NCI-H460 (cell line): ENCODE measurements around the gene SMAD6. TPM values are rescaled to one million over a fixed set of nuclear protein-coding genes. Genes with fewer than 3 reads are reported as not detected.
"Not testable (repeated sequence)": the region's sequence is repeated elsewhere in the genome, so short reads cannot be mapped to it uniquely, and the experiment has no call there.

Experiments
- DNase-seq: peaks from one replicate; pipeline ENCODE4 v3.0.0-alpha.2; 2016; ENCODE audit warnings: low read depth; ENCODE audit errors: extremely low read depth
- total RNA-seq: library from RNA; depleted of rRNA; stranded (reverse); fragments of >200 nt; shearing (Covaris generic); gene quantifications from 2 replicates; pipeline ENCODE4 v1.2.3, GENCODE V29; 2014

SMAD6 gene
- total RNA-seq, 1 experiment from 2014 or later: 4.0 TPM

DNA sequence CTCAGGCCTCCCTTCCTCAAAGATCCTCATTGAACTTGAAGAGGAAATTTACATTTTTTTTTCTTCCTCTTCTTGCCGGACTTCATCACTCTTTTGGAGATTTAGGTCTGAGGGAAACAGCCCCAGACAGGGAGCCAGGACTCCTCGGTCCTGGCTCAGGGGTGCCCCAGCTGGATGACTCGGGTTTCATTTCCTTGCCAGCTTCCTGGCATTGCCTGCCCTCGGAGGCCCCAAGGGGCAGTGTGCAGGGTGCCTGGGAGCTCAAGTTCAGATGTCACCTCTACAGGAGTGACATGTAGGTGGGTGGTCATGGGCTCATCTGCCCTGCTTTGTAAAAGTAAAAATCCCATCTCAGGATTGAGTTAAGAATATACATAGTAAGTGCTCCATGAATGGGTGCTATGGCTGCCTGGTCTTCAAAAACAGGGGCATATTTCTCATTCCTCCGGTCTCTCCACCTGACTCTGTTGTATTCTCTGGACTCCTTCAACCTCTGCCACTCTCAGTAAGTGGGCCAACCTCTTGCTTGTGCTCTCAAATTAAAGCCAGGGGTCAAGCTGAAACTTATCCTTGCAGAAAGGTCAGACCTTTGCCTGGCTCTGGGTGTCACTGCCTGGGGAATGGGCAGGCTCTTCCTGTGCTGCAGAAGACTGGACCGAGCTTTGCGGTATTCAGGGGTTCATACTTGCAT, 51.8 kb downstream of the SMAD6 start:
- DNase-seq: no peak

DNA sequence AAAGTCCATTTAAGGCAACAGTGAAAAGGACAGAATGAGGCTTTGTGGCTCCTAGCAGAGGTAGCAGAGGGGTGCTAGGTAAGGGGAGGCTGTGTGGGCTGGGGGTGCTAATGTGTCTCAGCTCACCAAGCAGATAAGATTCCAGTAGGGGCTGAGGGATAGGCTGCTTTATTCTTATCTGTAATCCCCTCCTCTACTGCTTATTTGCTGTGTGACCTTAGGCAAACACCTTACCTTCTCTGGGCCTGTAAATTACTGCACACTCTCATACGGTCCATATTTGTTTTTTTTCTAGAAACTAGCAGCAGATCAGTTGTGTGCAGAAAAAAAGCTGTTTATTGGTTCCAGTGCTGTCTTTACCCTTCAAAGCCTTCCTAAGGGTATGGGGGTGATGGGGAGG, 52.8 kb downstream of the SMAD6 start:
- DNase-seq: no peak

DNA sequence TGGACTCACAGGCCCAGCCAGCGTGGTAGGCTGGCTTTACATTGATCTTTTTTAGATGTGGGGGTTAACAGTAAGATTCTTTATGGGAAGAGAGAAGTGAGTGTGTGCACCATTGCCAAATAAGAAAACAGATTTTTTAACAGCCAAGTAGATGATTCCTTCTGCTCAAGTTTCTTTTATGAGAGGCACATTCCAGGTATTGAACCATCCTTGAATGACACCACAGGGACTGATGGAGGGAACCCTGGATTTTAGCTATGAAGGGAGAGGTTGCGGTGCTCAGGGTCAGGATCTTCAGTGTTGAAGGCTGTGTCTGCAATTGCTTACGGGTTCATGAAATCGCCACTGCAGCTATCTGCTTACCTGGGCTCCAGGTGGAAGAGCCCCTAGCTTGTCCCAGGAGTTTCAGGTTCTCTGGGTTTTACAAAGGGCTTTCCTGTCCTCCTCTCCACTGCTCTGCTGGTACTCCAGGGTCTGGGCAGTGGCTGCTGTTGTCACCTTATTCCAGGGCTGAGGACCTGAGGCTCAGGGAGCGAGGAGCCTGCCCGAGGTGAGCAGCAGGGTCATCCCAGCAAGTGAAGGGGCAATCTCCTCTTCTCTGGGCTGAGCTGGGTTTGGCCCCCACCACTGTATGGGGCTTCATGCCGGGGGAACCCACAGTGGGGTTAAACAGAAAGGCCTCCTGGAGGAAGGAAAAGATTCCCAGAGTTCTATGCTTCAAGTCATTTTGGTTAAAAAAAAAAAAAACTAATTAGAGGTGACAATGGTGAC, 53.4 kb downstream of the SMAD6 start:
- DNase-seq: no peak

DNA sequence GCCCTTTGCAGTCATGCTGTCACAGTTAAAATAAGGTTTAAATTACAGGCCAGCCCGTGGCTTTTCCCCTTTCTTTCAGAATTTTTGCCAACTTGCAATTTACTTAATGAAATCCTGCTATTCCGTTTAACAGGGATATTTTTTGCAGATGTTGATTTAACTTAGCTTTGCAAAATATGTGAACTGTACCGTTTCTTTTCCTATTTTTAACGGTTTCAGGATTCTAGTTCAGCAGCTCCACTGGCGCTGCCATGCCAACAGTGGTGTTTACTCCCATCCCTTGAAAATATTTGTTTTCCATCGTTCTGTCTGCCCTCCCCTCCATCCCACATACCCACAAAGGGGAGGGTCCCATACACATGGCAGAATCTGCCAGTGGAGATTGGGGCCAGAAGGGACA, 54.3 kb downstream of the SMAD6 start:
- no peak for DNase-seq

DNA sequence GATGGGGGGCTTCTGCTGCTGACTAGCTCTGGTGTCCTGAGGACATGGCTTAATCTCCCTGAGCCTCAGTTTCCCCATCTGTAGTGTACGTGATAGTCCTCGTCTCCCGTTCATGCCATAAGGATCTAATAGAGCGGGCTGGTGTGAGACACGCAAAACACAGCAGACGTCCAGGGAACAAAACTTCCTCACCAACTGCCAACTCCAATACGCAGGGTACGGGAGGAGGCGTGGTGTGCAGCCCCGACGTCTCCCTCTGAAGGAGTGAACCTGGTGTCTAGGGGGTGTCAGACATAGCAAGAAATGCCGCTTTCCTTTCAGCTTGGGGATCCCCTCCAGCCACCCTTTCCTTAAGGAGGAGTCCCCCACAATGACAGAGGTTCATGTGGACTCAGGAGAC, 55.0 kb downstream of the SMAD6 start:
- no peak for DNase-seq

DNA sequence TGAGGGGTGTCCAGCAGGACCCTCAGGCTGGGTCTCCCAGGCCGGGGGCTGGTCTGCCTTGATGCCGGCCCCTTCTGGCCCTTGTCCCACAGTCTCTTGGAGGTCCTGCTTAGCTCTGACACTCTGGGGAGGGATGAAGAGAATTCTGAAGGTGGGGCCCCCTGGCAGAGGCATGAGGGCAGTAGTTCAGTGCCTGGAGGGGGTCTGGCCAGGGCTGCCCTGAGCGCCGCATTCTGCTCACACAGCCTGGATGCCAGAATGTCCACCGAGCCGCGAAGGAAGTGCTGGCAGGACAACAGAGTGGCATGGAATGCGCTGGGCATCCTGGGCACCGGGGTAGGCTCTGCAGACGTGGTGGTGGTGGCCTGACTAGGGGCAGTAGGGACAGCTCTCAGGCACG, 55.5 kb downstream of the SMAD6 start:
- no peak for DNase-seq

DNA sequence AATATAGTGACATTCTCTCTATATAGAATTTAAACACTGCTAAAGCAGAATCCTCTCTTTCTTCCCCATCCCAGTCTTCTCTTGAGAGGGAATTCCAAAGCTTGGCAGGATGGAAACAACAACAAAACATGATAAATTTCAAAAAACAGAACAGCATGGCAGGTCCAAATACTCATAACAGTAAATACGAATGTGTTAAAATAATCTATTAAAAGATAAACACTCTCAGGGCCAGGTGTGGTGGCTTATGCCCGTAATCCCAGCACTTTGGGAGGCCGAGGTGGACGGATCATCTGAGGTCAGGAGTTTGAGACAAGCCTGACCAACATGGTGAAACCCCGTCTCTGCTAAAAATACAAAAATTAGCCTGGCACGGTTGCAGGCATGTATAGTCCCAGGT, 56.2 kb downstream of the SMAD6 start:
- DNase-seq: not testable (repeated sequence)

DNA sequence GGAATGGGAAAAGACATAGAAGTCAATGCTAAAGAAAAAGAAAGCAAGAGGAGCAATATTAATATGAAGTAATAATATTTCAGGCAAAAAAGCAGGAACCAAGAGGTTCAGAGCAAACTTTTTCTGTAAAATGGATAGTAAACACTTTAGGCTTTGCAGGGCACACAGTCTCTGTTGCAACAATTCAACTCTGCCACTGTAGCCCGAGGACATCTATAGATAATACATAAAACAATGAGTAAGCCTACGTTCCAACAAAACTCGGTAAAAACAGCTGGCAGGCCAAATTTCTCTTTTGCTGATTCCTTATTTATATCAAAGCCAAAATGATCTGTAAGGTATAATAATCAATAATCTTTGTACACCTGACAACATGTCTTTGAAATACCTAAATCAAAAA, 56.8 kb downstream of the SMAD6 start:
- DNase-seq: no peak

DNA sequence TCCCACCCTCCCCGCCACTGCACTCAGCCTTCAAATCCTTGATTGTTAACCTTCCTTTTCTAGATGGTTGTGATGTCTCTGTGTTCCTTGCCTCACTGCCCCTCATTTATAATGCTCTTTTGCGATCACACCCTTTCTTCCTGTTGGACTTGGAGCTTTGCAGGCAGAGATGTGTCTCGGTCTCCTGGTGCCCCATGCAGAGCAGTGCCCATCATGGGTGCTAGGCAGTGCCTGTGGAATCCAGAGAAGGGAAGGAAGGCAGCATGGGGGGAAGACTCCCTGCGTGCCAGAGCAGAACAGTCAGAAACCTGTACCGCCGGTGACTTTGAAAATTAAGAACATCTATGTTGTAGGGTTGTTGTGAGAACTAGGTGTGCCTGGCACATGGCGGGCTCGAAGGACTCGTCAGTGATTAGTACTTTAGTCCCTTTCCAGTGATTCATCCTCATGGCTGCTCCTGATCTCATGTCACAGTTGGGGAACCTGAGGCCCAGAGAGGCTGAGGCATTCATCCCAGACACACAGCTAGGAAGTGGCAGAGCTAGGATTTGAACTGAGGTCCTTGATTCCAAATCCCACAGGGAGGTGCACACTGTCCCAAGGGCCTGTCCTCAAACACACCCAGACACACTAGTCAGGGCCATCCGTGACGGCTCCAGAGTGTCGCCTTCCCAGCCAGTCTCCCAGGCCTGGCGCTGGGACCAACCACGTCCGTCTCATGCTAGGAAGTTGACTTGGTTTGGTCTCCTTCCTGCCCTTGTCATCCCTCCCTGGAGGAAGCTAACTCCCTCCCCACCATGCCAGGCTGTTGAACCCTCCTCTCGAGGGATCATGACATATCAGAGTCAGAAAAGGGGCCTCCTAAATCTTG, 58.3 kb downstream of the SMAD6 start:
- DNase-seq: no peak

DNA sequence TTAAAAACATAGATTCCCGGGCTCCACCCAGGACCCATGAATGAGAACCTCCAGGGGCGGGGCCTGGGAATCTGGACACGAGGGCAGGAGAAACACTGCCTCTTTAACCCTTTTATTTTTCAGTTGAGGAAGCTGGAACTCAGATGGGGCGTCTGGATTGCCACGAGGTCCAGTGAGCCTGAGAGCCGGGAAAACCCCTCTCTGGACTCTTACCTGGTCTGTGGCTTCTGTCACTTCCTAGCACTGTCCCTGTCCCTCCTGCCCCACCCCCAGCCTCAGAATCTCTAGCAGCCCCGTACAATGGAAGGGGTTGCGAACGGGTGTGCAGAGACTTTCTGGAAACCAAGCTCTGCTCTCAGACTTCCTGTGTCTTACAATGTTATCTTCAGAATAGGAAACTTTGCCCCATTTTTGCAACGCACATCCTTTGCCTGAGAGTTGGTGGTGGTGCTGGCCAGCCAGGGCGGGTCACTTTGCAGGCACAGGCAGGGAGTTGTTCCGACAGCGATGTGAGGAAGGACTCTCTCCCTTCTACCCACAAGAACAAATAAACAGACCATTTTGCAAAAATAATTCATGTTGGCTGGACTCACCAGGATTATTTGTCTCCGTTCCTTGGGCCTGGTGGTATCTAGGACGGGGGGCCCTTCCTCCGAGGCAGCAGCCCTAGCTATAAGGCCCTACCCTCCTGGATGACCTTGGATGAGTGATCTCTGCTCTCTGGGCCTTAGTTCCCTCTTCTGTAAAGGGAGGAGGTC, 59.1 kb downstream of the SMAD6 start:
- DNase-seq: no peak

DNA sequence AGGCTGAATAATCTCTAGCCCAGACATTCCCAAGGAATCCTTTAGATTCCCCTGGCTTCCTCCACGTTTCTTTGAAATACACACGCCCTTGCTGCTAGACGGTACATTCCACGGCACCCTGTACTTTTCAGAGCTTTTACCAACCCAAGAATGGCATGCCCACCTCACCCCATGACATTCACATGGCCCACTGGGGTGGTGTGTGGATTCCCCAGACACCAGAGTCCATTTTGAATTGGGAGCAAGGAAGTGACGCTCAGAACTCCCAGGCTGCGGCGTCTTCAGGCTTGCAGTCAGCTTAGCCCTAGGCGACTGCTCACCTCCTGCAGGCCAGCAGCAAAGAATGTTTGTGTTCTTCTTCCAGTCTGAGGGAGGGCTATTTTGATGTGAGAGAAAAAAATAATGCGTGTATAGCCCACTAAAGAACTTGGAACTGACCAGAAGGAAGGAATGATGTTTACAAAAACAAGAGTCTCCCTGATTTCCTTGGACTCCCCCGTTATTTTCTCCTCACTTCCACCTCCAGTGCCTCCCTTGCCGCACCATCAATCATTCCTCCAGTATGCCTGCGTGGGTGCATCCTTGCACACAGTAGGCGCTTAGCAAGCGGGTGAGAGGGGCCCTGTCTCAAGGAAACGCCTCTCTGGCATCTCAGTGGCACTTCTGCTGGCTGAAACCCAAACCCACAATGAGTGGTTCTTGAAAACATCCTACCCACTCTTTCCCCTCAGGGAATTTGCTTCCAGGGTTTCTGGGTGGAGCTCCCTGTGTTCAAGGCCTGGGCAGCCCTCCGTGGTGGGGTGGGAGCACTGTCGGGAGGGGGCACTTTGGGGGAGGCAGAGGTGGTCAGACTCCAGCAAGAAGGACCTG, 59.9 kb downstream of the SMAD6 start:
- no peak for DNase-seq

DNA sequence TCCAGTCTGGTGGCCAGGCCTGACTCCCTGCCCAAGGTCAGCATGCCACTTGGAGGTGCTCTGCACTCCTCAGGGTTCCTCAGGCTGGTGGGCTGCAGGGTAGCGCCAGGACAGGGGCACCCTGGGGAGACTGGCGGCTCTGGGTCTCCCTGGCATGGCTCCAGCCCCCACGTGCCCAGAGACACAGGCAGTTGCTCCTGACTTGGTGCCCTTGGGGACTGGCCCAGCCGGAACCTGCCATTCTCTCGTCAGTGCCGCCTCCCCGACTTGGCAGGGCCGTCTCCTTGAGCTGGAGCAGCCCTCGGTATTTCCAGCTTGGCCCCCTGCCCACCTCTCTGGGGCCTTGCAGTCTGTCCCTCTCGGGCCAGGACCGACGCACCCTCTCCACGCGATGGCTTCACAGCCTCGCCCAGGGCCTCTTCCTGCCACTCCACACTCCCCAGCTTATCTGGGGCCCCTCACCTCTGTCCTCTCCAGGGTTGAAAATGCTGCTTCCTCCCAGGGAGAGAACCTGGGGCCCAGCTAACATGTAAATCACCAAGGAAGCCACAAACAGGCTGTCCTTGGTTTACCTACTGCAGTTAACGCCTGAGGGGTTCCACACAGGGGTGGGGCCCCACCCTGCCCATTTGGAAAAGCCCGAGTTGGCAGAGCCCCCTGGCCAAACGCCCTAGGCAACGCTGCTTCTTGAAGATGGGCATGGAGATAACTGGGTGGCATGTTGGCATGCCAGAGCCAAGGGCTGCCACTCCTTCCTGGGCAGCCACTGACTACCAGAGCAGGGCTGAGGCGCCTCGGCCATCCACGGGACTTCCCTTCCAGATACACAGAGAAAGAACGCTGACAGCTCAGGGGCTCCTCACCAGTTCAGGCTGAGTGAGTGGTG, 61.4 kb downstream of the SMAD6 start:
- DNase-seq: no peak

DNA sequence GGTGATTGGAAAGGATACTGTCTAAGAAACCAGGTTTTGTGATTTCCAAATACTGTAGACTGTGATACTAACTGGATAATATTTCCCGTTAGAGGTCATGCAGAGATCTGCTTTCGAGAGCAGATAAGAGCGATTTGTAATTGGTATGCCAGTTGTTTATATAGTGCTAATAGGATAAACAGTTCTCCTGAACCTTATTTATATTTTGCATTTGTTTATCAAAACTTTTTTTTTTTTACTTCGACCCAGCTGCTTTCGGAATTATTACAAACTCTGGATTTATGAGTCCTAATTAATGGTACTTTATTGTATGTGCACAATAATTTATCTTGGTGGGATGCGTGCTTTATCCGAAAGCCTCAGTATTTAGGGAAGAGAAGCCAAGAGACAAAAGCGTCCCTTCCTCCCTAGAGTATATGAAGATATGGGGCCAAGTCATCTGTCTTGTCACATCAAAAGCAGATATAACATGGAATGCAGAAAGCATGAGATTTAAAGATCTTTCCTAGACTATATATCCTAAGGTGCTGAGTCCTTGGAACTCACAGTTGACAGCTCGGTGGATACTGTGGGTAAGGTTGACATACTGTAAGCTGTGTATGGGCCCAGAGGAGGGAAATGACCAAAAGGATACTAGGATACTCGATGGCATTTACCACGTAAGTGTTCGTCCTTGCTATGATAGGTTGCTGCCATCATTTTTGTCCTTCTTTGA, 62.2 kb downstream of the SMAD6 start:
- DNase-seq: no peak

DNA sequence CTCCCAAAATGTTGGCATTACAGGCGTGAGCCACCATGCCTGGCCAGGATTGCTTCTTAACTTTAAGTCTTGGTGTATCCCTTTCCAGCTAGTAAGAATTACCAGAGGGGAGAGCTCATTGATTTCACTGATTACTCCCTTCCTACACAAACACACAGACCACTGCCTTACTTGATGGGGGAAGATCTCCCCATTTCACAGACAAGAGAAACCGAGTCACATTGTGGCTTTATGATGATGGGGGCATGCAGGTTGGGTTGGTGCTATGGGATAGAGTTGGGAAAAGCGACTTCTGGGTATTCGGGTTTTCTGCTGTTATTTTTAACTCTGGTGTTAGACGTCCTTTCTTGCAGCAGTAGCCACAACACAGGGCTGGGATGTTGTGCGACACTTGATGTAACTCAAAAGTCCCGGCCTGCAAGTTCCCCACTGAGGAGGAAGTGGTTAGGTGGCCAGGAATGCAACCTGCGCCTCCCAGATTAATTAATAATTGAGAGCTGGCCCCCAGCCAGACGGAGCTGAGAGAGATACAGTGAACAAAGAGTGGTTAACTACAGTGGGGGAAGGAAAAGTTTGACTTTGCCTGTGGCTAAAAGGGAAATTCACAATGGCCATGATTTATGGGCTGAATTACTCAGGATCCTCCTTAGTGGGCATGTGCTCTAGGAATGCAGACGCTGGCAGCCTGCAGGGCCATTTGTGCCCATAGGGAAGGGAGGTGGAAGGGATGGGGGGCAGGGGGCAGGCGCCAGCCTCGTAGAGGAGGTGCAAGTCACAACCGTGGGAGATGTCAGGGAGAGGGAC, 63.6 kb downstream of the SMAD6 start:
- DNase-seq: no peak

DNA sequence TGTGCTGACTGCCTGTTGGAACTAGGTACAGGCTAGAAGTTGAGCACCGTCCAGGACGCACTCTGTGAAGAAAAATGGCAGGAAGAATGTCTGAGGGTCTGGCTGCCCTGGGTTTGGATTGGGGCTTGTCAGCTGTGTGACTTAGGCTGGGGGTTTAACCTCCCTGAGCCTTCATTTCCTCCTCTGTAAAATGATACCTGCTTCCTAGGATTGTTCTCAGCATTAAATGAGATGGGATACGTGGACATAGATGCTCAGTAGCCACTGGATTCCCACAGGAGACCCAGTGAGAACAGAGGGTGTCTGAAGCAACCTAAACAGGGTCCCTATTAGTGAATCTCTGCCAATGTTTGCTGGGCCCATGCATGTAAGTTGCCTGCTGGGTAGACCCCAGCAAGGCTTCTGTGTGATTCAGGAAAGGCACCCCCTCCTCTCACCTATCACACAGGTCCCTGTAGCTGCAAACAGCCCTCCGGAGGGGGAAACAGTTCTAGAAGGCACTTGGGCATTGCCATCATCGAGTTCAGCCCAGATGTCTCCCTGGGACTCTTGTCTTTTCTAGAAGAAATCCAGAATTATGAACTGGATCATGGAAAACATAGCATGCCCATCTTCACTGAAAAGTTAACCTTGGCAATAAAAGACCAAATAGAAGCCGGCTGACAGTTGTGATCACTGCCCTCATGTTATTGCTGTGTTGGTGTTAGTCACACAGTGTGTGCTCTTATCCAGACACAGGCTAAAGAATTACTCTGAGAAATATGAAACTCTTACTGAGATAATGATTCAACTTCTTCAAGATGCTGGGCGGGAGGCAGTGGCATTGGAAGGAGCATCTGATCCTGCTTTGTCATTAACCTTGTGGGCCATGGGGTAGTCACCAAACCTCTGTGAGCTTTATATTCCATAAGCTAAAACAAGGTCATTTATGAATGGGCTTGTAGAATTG, 64.5 kb downstream of the SMAD6 start:
- DNase-seq: no peak

DNA sequence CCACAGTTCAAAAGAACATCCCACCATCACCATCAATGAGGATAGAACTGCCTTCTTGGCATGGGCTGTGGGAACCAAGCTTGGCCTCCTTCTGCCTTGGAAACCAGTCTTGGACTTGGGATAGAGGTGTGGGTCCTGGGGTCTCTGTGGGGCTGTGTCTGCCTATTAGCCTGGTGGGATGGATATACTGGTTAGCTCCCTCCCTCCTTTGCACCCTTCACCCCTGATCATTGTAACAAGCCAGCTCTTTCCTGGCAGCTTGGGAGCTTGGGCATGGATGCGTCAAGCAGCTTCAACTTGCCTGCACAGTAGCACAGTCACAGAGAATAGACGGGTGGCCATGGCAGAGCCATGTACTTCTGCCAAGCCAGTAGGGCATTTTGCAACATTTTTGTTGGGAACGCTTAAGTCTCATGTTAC, 65.2 kb downstream of the SMAD6 start:
- DNase-seq: no peak
